Epithelial cell of proximal tubule (primary cell): ENCODE data around the gene FBXO5. TPM values are rescaled to one million over a fixed set of nuclear protein-coding genes. Genes with fewer than 3 reads are reported as not detected.

Experiments used
- DNase-seq: peaks from one replicate; pipeline ENCODE4 v3.0.0-alpha.2; 2011; ENCODE audit warnings: low read depth
- H3K4me3 ChIP-seq: 2 replicates; pipeline ENCODE4 v1.5.1; 2011; ENCODE audit warnings: low read depth, mild to moderate bottlenecking, low read length
- CTCF ChIP-seq: conservative IDR thresholded peaks from 2 replicates; pipeline ENCODE4 v1.5.1; 2012; ENCODE audit warnings: low read depth, mild to moderate bottlenecking, low read length
- total RNA-seq: library from RNA; depleted of rRNA; stranded (reverse); fragments of >200 nt; gene quantifications from 2 replicates; pipeline ENCODE4 v1.2.3, GENCODE V29; 2015

The FBXO5 gene
- total RNA-seq, 1 donor from 2014 or later = 30.8 TPM

- H3K4me3 ChIP-seq = no peak overlapping the region
- no peak for DNase-seq
- no peak for TF ChIP-seq CTCF
These were observed 32.6 kb downstream of the FBXO5 start for GRCh38 chr6:152950240-152950639.

DNA sequence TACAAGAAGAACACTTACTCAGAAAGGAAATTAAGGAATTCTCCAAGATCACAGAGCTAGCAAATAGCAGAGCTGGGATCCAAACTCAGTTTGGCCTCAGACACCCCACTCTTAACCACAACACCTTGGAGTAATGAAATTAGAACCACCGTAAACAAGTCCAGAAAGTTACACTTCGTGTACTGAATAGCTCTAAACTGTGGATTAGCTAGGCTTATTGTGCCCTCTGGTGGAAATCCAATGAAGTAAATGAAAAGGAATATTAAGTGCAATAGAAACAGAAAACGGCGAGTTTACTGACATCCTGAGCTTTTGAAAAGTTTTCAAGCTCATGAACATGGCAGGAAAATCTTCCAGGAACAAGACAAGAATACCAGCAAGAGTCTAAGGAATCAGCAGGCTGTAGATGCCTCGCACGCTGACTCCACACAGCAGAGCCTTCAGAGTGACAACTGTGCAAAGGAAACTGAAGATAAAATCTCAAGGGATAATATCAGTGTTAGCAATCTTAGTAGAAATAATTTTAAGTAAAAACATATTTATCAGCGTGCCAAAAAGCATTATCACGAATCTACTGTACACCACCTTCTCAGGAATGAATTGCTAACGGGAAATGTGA is 34.6 kb downstream of the FBXO5 start:
- peak; percentile 72 for TF ChIP-seq CTCF
- H3K4me3 ChIP-seq = no peak overlapping the region
- peak; percentile 13 for DNase-seq

DNA sequence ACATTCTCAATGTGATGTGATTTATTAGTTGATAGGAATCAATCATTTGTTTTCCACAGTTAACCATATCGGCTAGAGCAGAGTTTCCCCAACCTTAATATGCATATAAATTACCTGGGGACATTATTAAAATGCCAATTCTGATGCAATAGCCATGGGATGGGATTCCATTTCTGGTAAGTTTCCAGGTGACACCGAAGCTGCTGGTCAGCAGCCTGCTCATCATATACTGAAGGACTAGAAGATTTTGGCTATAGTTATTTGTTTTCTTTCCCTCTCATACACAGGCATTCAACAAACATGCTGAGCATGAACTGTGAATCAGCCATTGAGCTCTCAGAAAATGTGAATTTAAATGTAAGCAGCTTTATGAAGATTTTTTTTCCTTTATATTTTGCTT is 35.8 kb downstream of the FBXO5 start:
- DNase-seq = no peak

GRCh38 chr6:152946484-152946883 is 36.4 kb downstream of the FBXO5 start:
- TF ChIP-seq CTCF = no peak
- DNase-seq = no peak
- H3K4me3 ChIP-seq = no peak overlapping the region

More for the DNA sequence above, 35.8 kb downstream of the FBXO5 start:
- no peak for TF ChIP-seq CTCF
- no peak overlapping the region for H3K4me3 ChIP-seq

- no peak overlapping the region for H3K4me3 ChIP-seq
- DNase-seq = no peak
- TF ChIP-seq CTCF = no peak
These were observed 39.5 kb downstream of the FBXO5 start for GRCh38 chr6:152943260-152943897.

DNA sequence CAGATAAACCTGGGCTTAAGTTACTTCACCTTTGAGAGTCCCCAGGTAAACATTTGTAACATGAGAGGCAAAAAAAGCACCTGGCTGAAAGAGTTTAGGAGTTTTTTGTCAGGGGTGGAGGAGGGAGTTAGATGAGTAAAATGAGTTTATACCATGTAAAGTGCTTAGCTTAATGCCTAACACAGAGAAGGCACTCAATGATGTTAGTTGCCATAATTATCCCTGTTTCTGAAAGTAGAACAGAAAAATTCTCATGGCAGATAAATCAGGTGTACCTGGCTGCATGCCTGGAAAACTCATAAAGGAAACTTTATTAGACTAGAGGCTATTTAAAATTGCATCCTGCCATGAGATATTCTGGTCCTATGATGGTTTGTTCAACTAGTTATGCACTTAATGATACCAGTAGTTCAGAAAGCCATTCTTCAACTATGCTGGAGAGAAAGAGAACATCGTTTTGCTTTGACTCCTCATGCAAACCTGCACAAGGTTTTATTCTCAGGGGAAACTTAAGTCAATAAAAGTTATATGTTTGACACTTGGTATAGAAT is 40.4 kb downstream of the FBXO5 start:
- no peak overlapping the region for H3K4me3 ChIP-seq
- TF ChIP-seq CTCF = no peak
- no peak for DNase-seq

DNA sequence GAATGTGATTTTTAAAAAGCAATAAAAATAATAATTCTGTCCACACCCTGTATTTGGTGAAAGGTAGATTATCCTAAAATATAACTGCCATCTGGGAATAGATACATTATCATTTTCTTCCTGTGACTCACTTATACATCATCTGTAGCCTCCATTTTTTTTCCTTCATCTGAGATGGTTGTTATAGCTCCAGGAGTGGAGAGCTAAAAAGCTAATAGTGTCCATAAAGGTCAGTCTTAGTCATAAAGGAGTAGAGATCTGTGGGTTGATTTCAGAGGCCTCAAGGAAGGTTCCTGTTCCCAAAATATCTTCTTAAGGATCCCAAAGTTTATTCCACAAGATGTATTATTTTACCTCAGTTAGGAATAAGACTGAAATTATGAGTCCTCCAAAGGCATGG is 41.1 kb downstream of the FBXO5 start:
- TF ChIP-seq CTCF = no peak
- H3K4me3 ChIP-seq = no peak overlapping the region
- DNase-seq = no peak
